GM10266 (cell line): Measurements from ENCODE around the gene FBXL14.

Experiments used
- DNase-seq: peaks from one replicate; pipeline ENCODE4 v3.0.0; 2012; ENCODE audit errors: extremely low spot score
- CTCF ChIP-seq: IDR thresholded peaks from 2 replicates; pipeline ENCODE4 v1.5.1; 2012; ENCODE audit warnings: mild to moderate bottlenecking, low read depth; ENCODE audit not compliant: control insufficient read depth, insufficient read depth; ENCODE audit errors: missing control alignments

FBXL14 gene

GRCh38 chr12:1610072-1610643 is 15.8 kb upstream of the FBXL14 start:
- TF ChIP-seq CTCF = no peak

GRCh38 chr12:1608713-1609119 is 14.3 kb upstream of the FBXL14 start:
- no peak for DNase-seq
- TF ChIP-seq CTCF = no peak

More at GRCh38 chr12:1610072-1610643, 15.8 kb upstream of the FBXL14 start:
- DNase-seq = no peak

- DNase-seq = no peak
- no peak for TF ChIP-seq CTCF
These were observed 13.7 kb upstream of the FBXL14 start for GRCh38 chr12:1607940-1608712.

- no peak for DNase-seq
- TF ChIP-seq CTCF = no peak
These were observed 11.7 kb upstream of the FBXL14 start for GRCh38 chr12:1606021-1606622.

- TF ChIP-seq CTCF = peak; percentile 83
- peak; percentile 58 for DNase-seq
These were observed 11.0 kb upstream of the FBXL14 start for GRCh38 chr12:1605129-1606020.

GRCh38 chr12:1604464-1604863 is 10.1 kb upstream of the FBXL14 start:
- no peak for TF ChIP-seq CTCF
- no peak for DNase-seq
